ENCODE measurements around the gene LTBP1.
"Not testable (repeated sequence)": the region's sequence is repeated elsewhere in the genome, so short reads cannot be mapped to it uniquely, and the experiment has no call there.

LTBP1 gene

GRCh38 chr2:33042819-33043218, 96.1 kb downstream of the LTBP1 start:
- no peak for DNase-seq (ENCODE audit: low read depth)

GRCh38 chr2:33047939-33048338, 101.2 kb downstream of the LTBP1 start:
- DNase-seq (ENCODE audit: low read depth), result no peak

GRCh38 chr2:33051586-33052360, 105.0 kb downstream of the LTBP1 start:
- DNase-seq (ENCODE audit: low read depth), result no peak

- DNase-seq (ENCODE audit: low read depth), result no peak
These were observed 105.6 kb downstream of the LTBP1 start for GRCh38 chr2:33052361-33052735.

GRCh38 chr2:33052795-33053194, 106.0 kb downstream of the LTBP1 start:
- not testable (repeated sequence) for DNase-seq (ENCODE audit: low read depth)

- DNase-seq (ENCODE audit: low read depth), result no peak
These were observed 109.4 kb downstream of the LTBP1 start for GRCh38 chr2:33056170-33056569.

GRCh38 chr2:33057307-33058028, 110.7 kb downstream of the LTBP1 start:
- DNase-seq (ENCODE audit: low read depth), result not testable (repeated sequence)

GRCh38 chr2:33058716-33059470, 112.1 kb downstream of the LTBP1 start:
- DNase-seq (ENCODE audit: low read depth), result no peak

GRCh38 chr2:33059471-33060156, 112.9 kb downstream of the LTBP1 start:
- DNase-seq (ENCODE audit: low read depth), result no peak

GRCh38 chr2:33060405-33060804, 113.7 kb downstream of the LTBP1 start:
- DNase-seq (ENCODE audit: low read depth), result no peak

GRCh38 chr2:33062665-33063250, 116.0 kb downstream of the LTBP1 start:
- DNase-seq (ENCODE audit: low read depth), result no peak

GRCh38 chr2:33064349-33064801, 117.6 kb downstream of the LTBP1 start:
- no peak for DNase-seq (ENCODE audit: low read depth)

- no peak for DNase-seq (ENCODE audit: low read depth)
These were observed 120.8 kb downstream of the LTBP1 start for GRCh38 chr2:33067598-33067997.

GRCh38 chr2:33068261-33068660, 121.5 kb downstream of the LTBP1 start:
- DNase-seq (ENCODE audit: low read depth), result no peak

GRCh38 chr2:33069894-33070651, 123.3 kb downstream of the LTBP1 start:
- DNase-seq (ENCODE audit: low read depth), result no peak

- DNase-seq (ENCODE audit: low read depth), result no peak
These were observed 124.8 kb downstream of the LTBP1 start for GRCh38 chr2:33071591-33071990.

- DNase-seq (ENCODE audit: low read depth), result no peak
These were observed 125.9 kb downstream of the LTBP1 start for GRCh38 chr2:33072614-33073013.

- DNase-seq (ENCODE audit: low read depth), result no peak
These were observed 126.3 kb downstream of the LTBP1 start for GRCh38 chr2:33073018-33073417.

- no peak for DNase-seq (ENCODE audit: low read depth)
These were observed 127.4 kb downstream of the LTBP1 start for GRCh38 chr2:33074197-33074596.

GRCh38 chr2:33077311-33077710, 130.6 kb downstream of the LTBP1 start:
- DNase-seq (ENCODE audit: low read depth), result no peak

- DNase-seq (ENCODE audit: low read depth), result no peak
These were observed 131.1 kb downstream of the LTBP1 start for GRCh38 chr2:33077844-33078243.
